Stimulated activated effector memory CD8-positive, alpha-beta T cell treated with anti-CD3 and anti-CD28 coated beads, Interleukin-12 subunit alpha, Interleukin-12 subunit beta, amount 100 ng/mL, for 72 hours (primary cell): ENCODE measurements around the gene NEK6.

ENCODE experiments used
- ATAC-seq: fragments of 150-1000 bp; cut with Tn5 transposase; 2 replicates; pipeline ENCODE4 v1.10.0; 2021
- DNase-seq, 2 donors: peaks; one replicate each; pipeline ENCODE4 v3.0.0; 2021 to 2022; ENCODE audit warnings: low spot score in 2 of 2
- H3K27ac Mint-ChIP-seq: one replicate; pipeline ENCODE4 v1.8.0; 2022; ENCODE audit warnings: mild to moderate bottlenecking, mixed read lengths
- H3K36me3 Mint-ChIP-seq: one replicate; pipeline ENCODE4 v1.8.0; 2022; ENCODE audit warnings: mild to moderate bottlenecking, mixed read lengths
- H3K4me1 Mint-ChIP-seq: one replicate; pipeline ENCODE4 v1.8.0; 2022; ENCODE audit warnings: mixed read lengths
- H3K4me3 Mint-ChIP-seq: one replicate; pipeline ENCODE4 v1.8.0; 2022; ENCODE audit warnings: mild to moderate bottlenecking, mixed read lengths
- H3K9me3 Mint-ChIP-seq: one replicate; pipeline ENCODE4 v1.8.0; 2022; ENCODE audit warnings: mixed read lengths

The NEK6 gene

GRCh38 chr9:124392871-124393460 is 135.2 kb downstream of the NEK6 start:
- DNase-seq (no peak), ATAC-seq (peak; percentile 68)
- no peak overlapping the region for H3K27ac Mint-ChIP-seq
- peaks cover 65% of the 10 kb centered on the region for H3K4me1 Mint-ChIP-seq
- no peak overlapping the region for H3K4me3 Mint-ChIP-seq
- peaks cover 46% of the 10 kb centered on the region for H3K36me3 Mint-ChIP-seq
- H3K9me3 Mint-ChIP-seq = no peaks in the 10 kb centered on the region

DNA sequence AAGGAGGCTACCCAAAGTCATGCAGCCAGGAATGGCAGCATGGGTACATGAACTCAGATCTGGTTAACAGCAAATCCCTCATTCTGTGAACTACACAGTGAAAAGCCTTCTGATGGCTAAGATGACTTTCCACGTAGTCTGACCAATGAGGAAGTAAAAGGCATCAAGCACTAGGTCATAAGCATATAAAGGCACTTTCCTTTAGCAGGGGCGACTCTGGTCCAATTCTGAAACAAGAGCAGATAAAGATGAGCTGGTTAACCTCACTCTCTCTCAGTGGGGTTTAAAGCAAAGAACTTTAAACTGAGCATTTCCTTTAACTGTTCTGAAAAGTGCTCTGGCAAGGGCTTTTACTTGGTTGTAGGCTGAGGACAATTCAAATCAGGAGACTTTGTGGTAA is 136.4 kb downstream of the NEK6 start:
- Mint-ChIP-seq H3K27ac (peak overlapping the region; percentile 43), H3K4me3 (no peak overlapping the region), H3K9me3 (no peaks in the 10 kb centered on the region), H3K4me1 (peaks cover 64% of the 10 kb centered on the region), H3K36me3 (peaks cover 53% of the 10 kb centered on the region)
- peak; percentile 96 for ATAC-seq
- no peak for DNase-seq

- DNase-seq (no peak), ATAC-seq (peak; percentile 15)
- Mint-ChIP-seq H3K36me3 (peaks cover 58% of the 10 kb centered on the region), H3K4me3 (no peak overlapping the region), H3K4me1 (peaks cover 64% of the 10 kb centered on the region), H3K27ac (peak overlapping the region; percentile 54), H3K9me3 (no peaks in the 10 kb centered on the region)
These were observed 136.8 kb downstream of the NEK6 start for GRCh38 chr9:124394596-124394995.

DNA sequence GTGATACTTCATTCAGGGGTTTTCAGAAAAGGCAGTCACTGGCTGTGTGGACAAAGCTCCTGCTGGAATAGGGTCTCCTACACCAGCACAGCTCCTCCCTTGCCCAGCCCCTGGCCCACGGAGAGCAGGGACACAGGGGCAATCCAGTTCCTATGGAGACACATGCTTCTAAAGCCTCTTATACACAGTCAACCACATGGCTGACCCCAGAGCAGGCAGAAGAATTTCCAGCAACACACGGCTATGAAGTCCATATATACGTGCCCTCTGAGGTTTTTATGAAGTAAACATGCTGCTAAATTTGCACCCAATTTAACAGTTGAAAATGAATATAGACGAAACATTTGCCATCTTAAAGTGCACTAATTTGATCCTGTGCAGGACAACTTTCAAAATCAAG is 138.1 kb downstream of the NEK6 start:
- DNase-seq (no peak), ATAC-seq (no peak)
- Mint-ChIP-seq H3K27ac (no peak overlapping the region), H3K36me3 (peaks cover 69% of the 10 kb centered on the region), H3K4me3 (no peak overlapping the region), H3K9me3 (no peaks in the 10 kb centered on the region), H3K4me1 (peaks cover 66% of the 10 kb centered on the region)

GRCh38 chr9:124398191-124398935 is 140.6 kb downstream of the NEK6 start:
- DNase-seq (no peak), ATAC-seq (no peak)
- H3K36me3 Mint-ChIP-seq = peaks cover 81% of the 10 kb centered on the region
- no peak overlapping the region for H3K4me3 Mint-ChIP-seq
- no peak overlapping the region for H3K27ac Mint-ChIP-seq
- H3K9me3 Mint-ChIP-seq = no peaks in the 10 kb centered on the region
- peaks cover 53% of the 10 kb centered on the region for H3K4me1 Mint-ChIP-seq

- peaks cover 46% of the 10 kb centered on the region for H3K4me1 Mint-ChIP-seq
- no peak for ATAC-seq
- peak overlapping the region; percentile 85 for H3K27ac Mint-ChIP-seq
- no peaks in the 10 kb centered on the region for H3K9me3 Mint-ChIP-seq
- H3K36me3 Mint-ChIP-seq = peaks cover 81% of the 10 kb centered on the region
- DNase-seq = no peak
- no peak overlapping the region for H3K4me3 Mint-ChIP-seq
These were observed 141.7 kb downstream of the NEK6 start for GRCh38 chr9:124399323-124399967.

- peaks cover 82% of the 10 kb centered on the region for H3K36me3 Mint-ChIP-seq
- DNase-seq (no peak), ATAC-seq (no peak)
- H3K9me3 Mint-ChIP-seq = no peaks in the 10 kb centered on the region
- peaks cover 38% of the 10 kb centered on the region for H3K4me1 Mint-ChIP-seq
- peak overlapping the region; percentile 85 for H3K27ac Mint-ChIP-seq
- no peak overlapping the region for H3K4me3 Mint-ChIP-seq
These were observed 142.5 kb downstream of the NEK6 start for GRCh38 chr9:124399968-124400940.
